Measurements from ENCODE around the gene CSRNP3.

CSRNP3 gene

GRCh38 chr2:165469417-165469816 lies at the start of gene CSRNP3:
CSRNP3 (plus strand) TSS chr2:165469698; CDS start chr2:165595066, 125,368 bp downstream.
- FAIRE-seq = no peak

DNA sequence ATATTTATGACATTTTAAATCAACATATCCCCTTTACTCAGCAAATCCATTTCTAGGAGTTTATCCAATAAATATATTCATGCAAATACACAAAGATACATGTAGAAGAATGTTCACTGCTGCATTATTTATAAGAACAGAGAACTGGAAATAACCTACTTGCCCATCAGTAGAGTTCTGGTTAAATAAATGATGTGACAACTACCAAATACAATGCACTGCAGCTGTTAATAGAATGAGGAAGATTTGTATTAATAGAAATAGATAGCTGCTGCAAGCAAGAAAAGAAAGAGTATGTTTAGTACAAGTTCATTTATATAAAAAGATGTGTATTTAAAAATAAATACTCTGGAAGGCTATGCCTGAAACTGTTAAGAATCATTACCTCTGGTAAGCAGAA lies 49.3 kb upstream of the CSRNP3 start:
- no peak for FAIRE-seq

DNA sequence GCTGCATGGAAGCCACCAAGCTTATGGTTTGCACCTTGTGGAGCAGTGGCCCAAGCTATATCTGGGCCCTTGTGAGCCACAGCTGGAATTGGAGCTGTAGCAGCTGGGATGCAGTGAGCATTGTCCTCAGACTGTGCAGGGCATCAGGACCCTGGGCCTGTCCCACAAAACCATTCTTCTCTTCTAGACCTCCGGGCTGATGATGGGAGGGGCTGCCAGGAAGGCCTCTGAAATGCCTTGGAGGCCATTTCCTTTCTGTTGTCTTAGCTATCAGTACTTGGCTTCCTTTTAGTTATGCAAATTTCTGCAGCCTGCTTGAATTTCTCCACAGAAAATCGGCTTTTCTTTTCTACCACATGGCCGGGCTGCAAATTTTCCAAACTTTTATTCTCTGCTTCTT lies 46.4 kb upstream of the CSRNP3 start:
- no peak for FAIRE-seq

DNA sequence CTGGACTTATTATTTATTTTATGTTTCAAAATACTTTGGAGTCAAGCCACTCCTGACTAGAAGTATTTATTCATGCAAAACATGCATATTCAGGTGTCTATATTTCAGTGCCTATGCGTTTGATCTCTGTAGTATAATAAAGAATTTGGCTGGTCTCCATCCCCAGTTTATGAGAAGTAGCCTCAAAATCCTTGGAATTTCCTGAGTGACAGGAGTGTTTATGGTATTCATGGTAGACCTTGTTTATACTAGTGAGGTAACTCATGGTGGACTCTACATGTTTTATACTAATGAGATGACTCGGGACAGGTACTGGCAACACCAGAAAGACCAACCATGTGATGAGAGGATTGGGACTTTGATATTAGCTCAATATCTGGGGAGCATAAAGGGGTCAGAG lies 43.9 kb upstream of the CSRNP3 start:
- FAIRE-seq = no peak

DNA sequence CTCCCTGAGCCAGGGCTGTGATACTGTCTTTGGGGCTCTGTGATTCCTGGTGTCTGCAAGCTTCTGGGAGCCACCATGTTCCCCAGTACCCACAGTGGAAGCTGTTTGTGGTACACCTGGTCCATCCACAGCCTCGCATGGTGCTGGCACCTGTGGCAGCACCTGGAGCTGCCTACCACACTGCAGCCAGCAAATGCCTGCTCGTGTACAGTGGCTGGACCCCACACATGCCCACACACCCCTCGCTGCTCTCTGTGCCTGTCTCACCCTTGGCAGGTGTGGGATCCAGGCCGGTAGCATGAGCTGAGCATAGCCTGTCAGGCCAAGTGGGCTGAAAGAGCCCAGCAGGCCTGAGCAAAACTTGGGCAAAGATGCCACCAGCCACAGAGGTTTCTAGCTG lies 41.8 kb upstream of the CSRNP3 start:
- FAIRE-seq = no peak

DNA sequence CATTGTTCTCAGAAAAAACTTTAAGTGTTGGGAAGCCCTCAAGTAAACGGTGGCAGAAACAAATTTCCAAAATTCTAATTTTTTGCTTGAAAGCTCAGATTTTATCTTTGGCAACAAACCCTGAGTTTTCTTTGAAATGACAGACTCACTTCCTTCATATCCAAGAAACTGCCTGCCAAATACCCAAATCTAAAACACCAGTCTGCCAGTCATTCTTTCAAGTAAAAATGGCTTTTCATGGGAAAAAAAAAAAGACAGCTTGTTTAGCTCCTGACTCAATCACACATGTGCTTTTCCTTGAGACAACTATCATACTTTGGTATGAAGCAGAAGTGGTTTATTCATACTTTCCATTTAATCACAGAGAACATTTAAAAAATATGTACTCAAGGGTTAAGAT lies 40.6 kb upstream of the CSRNP3 start:
- FAIRE-seq = no peak

DNA sequence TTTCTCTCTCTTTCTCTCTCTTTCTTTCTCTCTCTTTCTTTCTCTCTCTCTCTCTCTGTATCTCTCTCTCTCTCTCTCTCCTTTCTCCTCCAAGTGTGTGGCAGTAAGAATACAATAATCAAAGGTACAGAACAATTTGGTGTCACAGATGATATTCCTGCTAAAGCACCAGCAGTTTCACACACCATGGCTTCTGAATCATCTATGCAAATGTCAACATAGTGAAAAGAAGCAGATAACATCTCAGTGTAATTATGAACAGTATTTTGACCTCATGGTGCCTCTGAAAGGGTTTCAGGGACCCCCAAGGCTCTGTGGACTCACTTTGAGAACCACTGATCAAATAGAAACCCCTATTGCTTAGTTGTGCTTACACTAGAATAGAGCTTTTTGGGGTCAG lies 38.5 kb upstream of the CSRNP3 start:
- FAIRE-seq = no peak

DNA sequence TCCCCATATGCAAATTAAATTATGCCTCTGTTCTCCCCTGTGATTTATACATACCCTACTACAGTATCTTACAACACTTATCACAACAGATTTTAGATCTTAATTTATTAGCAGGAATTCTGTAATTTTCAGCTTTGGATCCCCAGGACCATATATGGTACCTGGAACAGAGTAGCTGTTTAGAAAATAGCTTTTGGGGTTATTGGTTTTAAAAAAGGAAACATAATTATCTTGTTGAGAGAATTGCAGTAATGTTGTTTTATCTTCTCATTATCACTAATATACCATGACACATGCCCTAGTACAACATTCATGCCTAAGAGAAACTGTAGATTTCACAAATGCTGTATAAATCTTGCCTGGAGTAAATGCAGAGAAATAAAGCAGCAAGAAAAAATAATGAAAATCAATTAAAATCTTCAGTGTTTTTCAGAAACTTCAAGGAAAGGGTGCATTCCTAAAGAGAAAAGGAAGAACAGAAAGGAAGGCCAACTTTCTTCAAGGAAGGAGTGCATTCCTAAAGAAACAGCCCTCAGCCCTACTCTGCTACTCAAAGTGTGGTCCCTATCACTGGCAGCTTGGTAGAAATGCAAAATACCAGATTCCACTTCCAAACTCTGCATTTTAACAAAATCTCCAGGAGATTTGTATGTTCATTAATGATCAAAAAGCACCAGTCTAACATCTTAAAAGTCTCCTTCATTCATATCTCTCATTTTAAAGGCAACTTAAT lies 37.1 kb upstream of the CSRNP3 start:
- no peak for FAIRE-seq

DNA sequence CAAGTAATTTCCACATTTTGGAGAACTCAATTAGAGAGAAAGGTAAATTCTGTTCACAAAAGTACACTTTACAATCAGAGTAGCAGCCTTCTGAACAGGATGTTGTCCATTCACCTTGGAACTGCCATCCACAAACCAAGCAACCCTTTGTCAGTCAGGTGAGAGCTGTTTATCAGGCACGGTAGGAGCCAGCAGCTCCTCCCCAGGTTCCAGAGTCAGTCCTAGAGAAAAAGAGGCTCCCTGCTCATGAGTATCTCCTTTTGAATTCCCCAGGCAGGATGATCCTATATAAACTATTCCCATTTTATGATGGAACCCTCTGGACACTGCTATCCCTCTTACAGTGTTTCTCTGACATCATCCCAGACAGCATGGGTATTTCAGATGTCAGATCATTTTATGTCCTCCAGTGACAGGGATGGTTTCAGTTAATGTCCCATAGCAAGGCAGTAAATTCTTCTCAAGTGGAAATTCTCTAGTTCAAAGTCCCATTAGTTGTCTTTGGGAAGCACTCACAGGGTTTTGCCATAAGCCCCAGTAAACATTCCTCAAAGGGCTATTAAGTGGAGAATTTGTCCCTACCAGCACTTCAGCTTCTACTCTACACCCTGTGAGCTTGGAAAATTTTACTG lies 34.5 kb upstream of the CSRNP3 start:
- no peak for FAIRE-seq

DNA sequence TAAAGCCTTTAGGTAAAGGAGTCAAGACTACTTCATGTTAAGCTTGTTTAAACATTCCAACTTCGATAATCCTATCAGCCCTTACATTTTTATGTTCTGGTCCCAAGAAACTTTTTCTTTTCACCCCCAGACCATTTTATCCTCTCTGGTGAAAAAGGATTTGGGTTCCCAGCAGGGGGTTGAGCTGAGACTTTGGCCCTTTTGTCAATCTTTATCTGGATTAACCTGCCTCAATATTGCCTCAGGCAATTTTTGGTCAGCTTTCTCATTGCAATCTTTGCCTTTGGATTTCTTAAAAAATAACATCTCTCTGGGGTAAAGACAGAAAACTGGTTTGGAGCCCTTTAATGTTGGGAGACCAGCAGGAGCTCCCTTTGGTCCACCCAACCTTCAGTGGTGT lies 33.9 kb upstream of the CSRNP3 start:
- FAIRE-seq = no peak

DNA sequence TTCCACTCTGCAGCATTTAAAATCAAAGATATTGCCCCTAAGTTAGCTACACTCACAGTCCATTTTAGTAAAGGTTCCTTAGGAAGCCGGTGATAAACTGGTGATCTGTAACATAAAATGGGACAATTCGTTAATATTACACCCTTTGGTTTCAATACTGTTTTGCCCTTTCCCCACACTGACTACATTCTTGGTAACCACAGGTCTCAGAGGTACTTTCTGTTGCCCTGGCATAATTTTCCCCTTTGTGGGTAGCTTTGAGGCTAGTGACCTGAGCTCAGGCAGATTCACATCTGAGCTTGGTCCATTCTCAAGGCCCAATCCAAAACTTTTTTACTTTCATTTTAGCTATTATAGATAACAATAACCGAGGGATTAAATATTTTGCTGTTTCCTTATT lies 32.9 kb upstream of the CSRNP3 start:
- no peak for FAIRE-seq

- FAIRE-seq = no peak
Measured at GRCh38 chr2:165440367-165440766, 29.1 kb upstream of the CSRNP3 start.

GRCh38 chr2:165443511-165443910 lies 26.0 kb upstream of the CSRNP3 start:
- no peak for FAIRE-seq

DNA sequence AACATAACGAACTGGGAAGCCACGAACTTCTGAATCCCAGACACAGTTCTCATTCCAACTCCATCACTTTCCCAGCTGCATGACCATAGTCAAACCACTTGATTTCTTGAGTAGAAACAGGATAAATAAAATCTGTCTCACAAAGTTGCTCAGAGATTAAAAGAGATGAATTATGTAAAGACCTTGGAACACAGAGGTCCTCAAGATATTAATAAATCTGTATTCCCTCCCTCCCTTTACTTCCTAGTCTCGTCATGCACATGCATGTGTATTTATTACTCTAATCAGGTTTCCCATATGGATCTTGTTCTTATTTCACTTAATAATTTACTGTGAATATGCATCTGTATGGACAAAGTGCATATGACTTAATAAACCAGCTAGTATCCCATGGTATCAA lies 21.1 kb upstream of the CSRNP3 start:
- no peak for FAIRE-seq

GRCh38 chr2:165450156-165450555 lies 19.3 kb upstream of the CSRNP3 start:
- FAIRE-seq = no peak

- no peak for FAIRE-seq
Measured at GRCh38 chr2:165452327-165452726, 17.2 kb upstream of the CSRNP3 start.

GRCh38 chr2:165453561-165454094 lies 15.9 kb upstream of the CSRNP3 start:
- FAIRE-seq = no peak

GRCh38 chr2:165454905-165455304 lies 14.6 kb upstream of the CSRNP3 start:
- no peak for FAIRE-seq

DNA sequence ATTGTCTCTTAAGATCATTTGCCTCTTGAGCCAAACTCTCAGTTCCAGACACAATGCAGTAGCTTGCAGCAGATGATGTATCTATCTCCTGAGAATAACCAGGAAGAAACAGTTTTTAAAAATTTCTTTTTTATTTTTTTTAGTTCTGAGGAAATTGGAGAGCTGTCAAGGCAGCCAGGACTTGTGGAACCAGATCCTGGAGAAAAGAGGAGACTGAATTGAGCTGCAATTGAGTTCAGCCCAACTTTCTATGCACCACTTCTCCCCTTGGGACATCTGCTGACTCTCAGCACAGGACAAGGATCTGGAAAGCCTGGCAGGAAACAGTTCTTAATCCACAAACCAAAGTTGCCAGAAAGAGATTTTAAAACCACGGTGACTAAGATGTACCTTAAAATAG lies 13.5 kb upstream of the CSRNP3 start:
- no peak for FAIRE-seq

DNA sequence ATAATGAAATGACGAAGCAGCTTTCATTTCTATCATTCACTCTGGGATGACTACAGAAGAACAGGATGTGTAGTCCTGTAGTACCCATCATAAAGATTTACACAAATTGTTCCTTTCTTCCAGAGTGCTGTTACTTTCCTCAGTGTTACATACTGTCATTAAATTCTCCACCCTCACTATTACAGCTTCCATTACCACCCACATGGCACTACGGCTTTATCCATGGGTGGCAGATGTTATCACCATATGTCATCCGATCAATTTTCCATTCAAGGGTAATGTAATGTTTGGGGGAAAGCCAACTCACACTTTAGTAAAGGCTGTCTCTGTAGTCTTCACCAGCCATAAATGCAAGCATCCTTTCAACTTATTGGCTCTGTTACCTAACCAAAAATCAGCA lies 7.1 kb upstream of the CSRNP3 start:
- FAIRE-seq = no peak

DNA sequence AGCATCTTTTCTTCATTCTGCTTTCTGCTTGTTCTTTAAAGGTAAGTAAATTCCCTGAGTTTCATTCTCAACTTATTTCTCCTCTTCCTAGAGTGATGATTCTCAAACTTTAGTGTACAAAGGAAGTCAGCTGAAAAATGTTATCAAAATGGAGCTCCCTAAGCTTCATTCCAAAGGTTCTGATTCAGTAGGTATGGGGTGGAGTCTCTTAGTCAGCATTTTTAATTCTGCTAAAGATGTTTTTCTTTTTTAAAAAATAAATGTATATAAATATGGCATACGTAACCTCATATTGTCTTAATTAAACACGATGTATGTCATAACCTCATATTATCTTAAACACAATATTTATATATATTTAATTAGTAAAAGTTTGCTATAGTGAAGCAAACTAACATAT lies 3.1 kb upstream of the CSRNP3 start:
- FAIRE-seq = no peak

- no peak for FAIRE-seq
Measured at GRCh38 chr2:165467921-165468320, 1.6 kb upstream of the CSRNP3 start.

DNA sequence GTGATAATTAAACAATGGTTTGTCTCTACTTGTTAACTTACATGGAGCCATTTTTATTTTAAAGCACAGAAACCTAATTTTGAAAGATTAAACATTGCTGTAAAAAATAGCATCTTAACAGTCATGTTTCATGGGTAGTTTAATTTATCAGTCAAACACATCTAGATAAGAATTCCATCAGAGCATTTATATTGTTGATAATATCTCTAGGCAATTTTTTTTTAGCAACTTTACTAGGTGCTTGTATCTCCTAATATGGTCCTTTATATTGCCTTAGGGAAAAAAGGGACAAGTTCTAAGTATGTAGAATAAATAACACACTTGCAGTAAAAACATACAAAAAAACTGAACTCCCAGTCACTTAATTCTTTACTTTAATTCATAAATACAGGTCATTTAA lies 863 bp downstream of the CSRNP3 start:
- FAIRE-seq = no peak

DNA sequence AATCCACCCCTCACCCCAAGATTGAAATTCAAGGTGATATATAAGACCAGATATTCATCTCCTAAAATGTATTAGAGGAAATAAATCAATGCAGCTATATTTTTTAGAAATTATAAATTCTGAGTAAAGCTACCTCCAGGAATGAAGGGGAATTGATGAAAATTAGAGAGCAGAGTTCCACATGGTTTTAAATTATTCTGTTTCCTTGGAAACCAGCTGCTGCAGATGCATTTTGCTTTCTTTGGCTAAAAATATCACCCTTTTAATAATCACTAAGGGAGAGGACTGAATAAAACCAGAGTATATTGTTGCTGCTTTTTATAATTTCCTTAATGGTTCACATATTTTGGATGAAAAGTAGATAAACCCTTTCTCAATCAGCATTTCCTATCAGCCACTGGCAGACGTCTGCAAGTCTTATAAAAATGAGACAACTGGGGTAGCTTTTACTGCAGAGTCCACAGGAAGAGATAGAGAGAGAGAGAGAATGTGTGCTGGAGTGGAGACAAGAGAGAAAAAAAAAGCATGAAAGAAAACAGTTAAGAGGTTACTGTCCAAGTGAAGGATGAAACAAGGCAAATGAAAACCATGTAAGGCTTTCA lies 2.0 kb downstream of the CSRNP3 start:
- no peak for FAIRE-seq
